Fibroblast of villous mesenchyme (primary cell): Measurements from ENCODE around the gene RXFP1. TPM values are rescaled to one million over a fixed set of nuclear protein-coding genes. Genes with fewer than 3 reads are reported as not detected.

Experiments
- DNase-seq: peaks from one replicate; pipeline ENCODE4 v3.0.0-alpha.2; 2010; ENCODE audit warnings: low read depth
- H3K4me3 ChIP-seq: 2 replicates; pipeline ENCODE4 v1.5.1; 2011; ENCODE audit warnings: low read depth, mild to moderate bottlenecking, low read length
- CTCF ChIP-seq: IDR thresholded peaks from 2 replicates; pipeline ENCODE4 v1.5.1; 2012; ENCODE audit warnings: low read depth, mild to moderate bottlenecking, low read length; ENCODE audit not compliant: insufficient read depth
- total RNA-seq: library from RNA; depleted of rRNA; stranded (reverse); fragments of >200 nt; gene quantifications from 2 replicates; pipeline ENCODE4 v1.2.3, GENCODE V29; 2012

Gene RXFP1
- total RNA-seq, 1 donor: 1.7 TPM

GRCh38 chr4:158599765-158600498 lies 78.2 kb downstream of the RXFP1 start:
- DNase-seq: no peak
- no peak for TF ChIP-seq CTCF

GRCh38 chr4:158604369-158604768 lies 82.7 kb downstream of the RXFP1 start:
- H3K4me3 ChIP-seq: no peak overlapping the region
- TF ChIP-seq CTCF: no peak
- peak; percentile 34 for DNase-seq

More at GRCh38 chr4:158599765-158600498, 78.2 kb downstream of the RXFP1 start:
- H3K4me3 ChIP-seq: no peak overlapping the region

GRCh38 chr4:158605393-158605792 lies 83.7 kb downstream of the RXFP1 start:
- TF ChIP-seq CTCF: no peak
- no peak for DNase-seq
- no peak overlapping the region for H3K4me3 ChIP-seq

GRCh38 chr4:158606969-158607368 lies 85.3 kb downstream of the RXFP1 start:
- H3K4me3 ChIP-seq: no peak overlapping the region
- DNase-seq: no peak
- TF ChIP-seq CTCF: no peak

DNA sequence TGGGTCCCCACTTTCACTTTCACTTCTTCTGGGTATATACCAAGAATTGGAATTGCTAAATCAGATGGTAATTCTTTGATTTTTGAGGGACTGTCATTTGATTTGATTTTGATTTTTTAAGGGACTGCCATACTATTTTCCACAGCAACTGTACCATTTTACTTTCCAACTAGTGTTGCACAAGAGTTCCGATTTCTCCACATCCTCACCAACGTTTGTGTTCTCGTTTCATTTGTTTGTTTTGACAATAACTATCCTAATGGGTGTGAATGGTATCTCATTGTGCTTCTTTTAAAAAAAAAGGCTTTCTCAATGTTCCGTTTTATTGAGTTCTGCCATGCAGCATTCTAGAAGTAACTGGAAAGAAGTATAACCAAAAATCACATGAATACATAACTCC lies 87.4 kb downstream of the RXFP1 start:
- no peak for TF ChIP-seq CTCF
- DNase-seq: no peak
- H3K4me3 ChIP-seq: no peak overlapping the region

GRCh38 chr4:158610790-158611189 lies 89.1 kb downstream of the RXFP1 start:
- DNase-seq: no peak

More at GRCh38 chr4:158610790-158611189, 89.1 kb downstream of the RXFP1 start:
- TF ChIP-seq CTCF: no peak
- H3K4me3 ChIP-seq: no peak overlapping the region
